Measurements from ENCODE around the gene GBX2.

DNA sequence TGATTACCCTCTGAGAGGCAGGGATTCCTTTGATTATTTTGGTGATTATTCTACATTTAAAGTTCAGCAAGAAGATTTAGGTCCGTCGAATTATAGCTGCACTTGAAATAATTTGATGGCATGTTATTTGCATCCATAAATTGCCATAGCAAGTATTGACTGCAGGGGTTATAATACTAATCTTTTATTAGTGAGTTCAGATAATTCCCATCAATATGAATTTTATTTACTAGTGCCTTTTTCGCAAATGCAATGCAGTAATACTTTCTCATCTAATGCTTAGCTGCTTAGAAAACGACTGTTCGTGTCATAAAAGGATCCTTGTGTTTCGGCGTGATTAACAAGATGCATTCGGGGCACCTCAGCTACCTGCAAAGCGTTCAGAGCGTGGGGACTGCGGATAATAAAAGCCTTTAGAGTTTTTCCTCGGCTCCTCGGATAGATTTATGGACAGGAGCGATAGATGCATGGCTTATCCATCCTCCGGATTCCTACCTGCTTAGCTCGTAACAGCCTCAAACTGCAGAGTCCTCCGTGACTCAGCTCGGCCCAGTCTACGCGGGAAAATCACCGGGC, 2.5 kb upstream of the GBX2 start:
- TF ChIP-seq NR2C1 (IDR thresholded peaks at IDR 0.05) (no peak), POLR2A (IDR thresholded peaks at IDR 0.05; ENCODE audit: low read depth, low read length) (no peak), MYC (IDR thresholded peaks at IDR 0.05; ENCODE audit: insufficient read depth, insufficient read length, insufficient replicate concordance, low read length, severe bottlenecking) (no peak)
- TF ChIP-seq, protein P1, sequence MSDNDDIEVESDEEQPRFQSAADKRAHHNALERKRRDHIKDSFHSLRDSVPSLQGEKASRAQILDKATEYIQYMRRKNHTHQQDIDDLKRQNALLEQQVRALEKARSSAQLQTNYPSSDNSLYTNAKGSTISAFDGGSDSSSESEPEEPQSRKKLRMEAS (IDR thresholded peaks at IDR 0.05; ENCODE audit: low read depth, low read length): no peak

All from GM12878 (cell line).